Astrocyte (in vitro differentiated cells and primary cell): ENCODE measurements around the gene MIER1.

Source experiments
- EZH2 ChIP-seq: IDR thresholded peaks from 2 replicates; pipeline ENCODE4 v1.6.1; 2012; ENCODE audit warnings: mild to moderate bottlenecking, low read length, inconsistent platforms; ENCODE audit not compliant: insufficient read depth
- TF ChIP-seq, protein P1 (sequence below): IDR thresholded peaks from 2 replicates; pipeline ENCODE4 v1.5.1; 2011; ENCODE audit warnings: low read depth, mild to moderate bottlenecking, inconsistent platforms, low read length, moderate library complexity; ENCODE audit not compliant: insufficient read depth

DNA sequence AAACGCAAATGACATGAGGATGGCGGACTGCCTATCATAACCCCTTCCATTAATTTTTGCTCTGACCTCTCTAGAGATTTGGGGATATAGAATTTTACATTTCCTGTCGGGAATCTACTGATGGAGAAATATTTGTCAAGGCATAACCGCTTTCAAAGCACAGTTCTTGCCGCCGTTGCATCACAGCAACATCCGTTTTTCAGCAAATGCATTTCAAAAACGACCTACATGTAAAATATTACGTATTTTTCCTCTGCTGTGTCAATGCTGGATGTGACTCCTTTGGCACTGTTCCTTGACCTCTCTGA, 4.9 kb downstream of the MIER1 start:
- TF ChIP-seq, protein P1, sequence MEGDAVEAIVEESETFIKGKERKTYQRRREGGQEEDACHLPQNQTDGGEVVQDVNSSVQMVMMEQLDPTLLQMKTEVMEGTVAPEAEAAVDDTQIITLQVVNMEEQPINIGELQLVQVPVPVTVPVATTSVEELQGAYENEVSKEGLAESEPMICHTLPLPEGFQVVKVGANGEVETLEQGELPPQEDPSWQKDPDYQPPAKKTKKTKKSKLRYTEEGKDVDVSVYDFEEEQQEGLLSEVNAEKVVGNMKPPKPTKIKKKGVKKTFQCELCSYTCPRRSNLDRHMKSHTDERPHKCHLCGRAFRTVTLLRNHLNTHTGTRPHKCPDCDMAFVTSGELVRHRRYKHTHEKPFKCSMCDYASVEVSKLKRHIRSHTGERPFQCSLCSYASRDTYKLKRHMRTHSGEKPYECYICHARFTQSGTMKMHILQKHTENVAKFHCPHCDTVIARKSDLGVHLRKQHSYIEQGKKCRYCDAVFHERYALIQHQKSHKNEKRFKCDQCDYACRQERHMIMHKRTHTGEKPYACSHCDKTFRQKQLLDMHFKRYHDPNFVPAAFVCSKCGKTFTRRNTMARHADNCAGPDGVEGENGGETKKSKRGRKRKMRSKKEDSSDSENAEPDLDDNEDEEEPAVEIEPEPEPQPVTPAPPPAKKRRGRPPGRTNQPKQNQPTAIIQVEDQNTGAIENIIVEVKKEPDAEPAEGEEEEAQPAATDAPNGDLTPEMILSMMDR, result no peak
- no peak for TF ChIP-seq EZH2
